ENCODE data around the gene SPOCK2.

Gene SPOCK2

DNA sequence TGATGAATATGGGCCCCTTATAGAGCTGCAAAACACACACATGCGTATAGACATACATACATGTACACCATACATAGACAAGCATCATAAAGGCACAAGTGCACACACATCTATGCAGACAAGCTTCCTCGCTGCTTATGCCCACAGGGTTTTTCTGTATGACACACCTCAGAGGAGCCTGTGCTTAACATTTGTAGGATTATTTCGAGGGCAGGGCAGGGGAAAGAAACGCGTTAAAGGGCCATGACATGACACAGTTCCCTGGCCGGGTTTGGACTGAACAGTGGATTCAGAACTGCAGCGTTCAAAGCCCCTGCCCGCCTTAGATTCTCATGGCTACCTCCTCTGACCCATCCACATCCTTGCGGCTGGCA lies 79.3 kb downstream of the SPOCK2 start:
- DNase-seq (ENCODE audit: low read depth): no peak

Measured in stimulated activated CD8-positive, alpha-beta memory T cell treated with anti-CD3 and anti-CD28 coated beads, Interleukin-4, amount 100 ng/mL, for 24 hours (primary cell).